Measurements from ENCODE around the gene OR4C11. TPM values are rescaled to one million over a fixed set of nuclear protein-coding genes. Genes with fewer than 3 reads are reported as not detected.

Gene OR4C11
- total RNA-seq, 2 donors from 2014 or later: not detected

GRCh38 chr11:55624531-55624930 lies 17.1 kb upstream of the OR4C11 start:
- H3K27ac ChIP-seq: no peak overlapping the region
- peaks cover 0 to 19% of the 10 kb centered on the region in 2 donors for H3K9me3 ChIP-seq
- no peak for DNase-seq (ENCODE audit: low spot score)
- no peak for TF ChIP-seq CTCF (IDR thresholded peaks at IDR 0.05)
- H3K27me3 ChIP-seq: no peaks in the 10 kb centered on the region
- no peaks in the 10 kb centered on the region for H3K4me1 ChIP-seq
- H3K4me3 ChIP-seq: no peak overlapping the region
- H3K36me3 ChIP-seq: no peaks in the 10 kb centered on the region

- no peak for TF ChIP-seq CTCF (IDR thresholded peaks at IDR 0.05)
- Histone ChIP-seq H3K4me3 (no peak overlapping the region), H3K27ac (no peak overlapping the region), H3K27me3 (no peaks in the 10 kb centered on the region), H3K9me3 (no peaks in the 10 kb centered on the region), H3K36me3 (no peaks in the 10 kb centered on the region), H3K4me1 (no peaks in the 10 kb centered on the region)
- no peak for DNase-seq (ENCODE audit: low spot score)
These were observed 34.9 kb downstream of the OR4C11 start for GRCh38 chr11:55572548-55572947.

- Histone ChIP-seq H3K36me3 (no peaks in the 10 kb centered on the region), H3K27ac (no peak within 1 kb of the TSS), H3K27me3 (no peaks in the 10 kb centered on the region), H3K4me1 (no peaks in the 10 kb centered on the region), H3K9me3 (no peaks in the 10 kb centered on the region), H3K4me3 (no peak within 1 kb of the TSS)
- DNase-seq (ENCODE audit: low spot score): no peak
- TF ChIP-seq CTCF (IDR thresholded peaks at IDR 0.05): no peak
These were observed 35.6 kb downstream of the OR4C11 start, which contains the start of gene OR4C16 for GRCh38 chr11:55571828-55572227. Gene OR4C16, plus strand, starts transcription at chr11:55572128. Its CDS starts 0 bp downstream, at chr11:55572128.

- H3K4me3 ChIP-seq: no peak within 1 kb of the TSS
- DNase-seq (ENCODE audit: low spot score): no peak
- H3K9me3 ChIP-seq: peaks cover 0 to 7% of the 10 kb centered on the region in 2 donors
- no peaks in the 10 kb centered on the region for H3K36me3 ChIP-seq
- H3K27ac ChIP-seq: no peak within 1 kb of the TSS
- TF ChIP-seq CTCF (IDR thresholded peaks at IDR 0.05): no peak
- H3K4me1 ChIP-seq: no peaks in the 10 kb centered on the region
- no peaks in the 10 kb centered on the region for H3K27me3 ChIP-seq
These were observed 53.3 kb downstream of the OR4C11 start, which contains the start of gene OR4C15 for GRCh38 chr11:55554169-55554568. Gene OR4C15, plus strand, starts transcription at chr11:55554469. Its CDS starts 0 bp downstream, at chr11:55554469.

Other genes starting within 250 kb of the OR4C11 start
- gene OR4A15, start 239.7 kb downstream of the OR4C11 start, total RNA-seq: not detected
- not detected for gene OR4C15, start 53.2 kb downstream of the OR4C11 start, total RNA-seq
- gene OR4C16, start 35.5 kb downstream of the OR4C11 start, total RNA-seq: not detected
- not detected for gene OR4P4, start 27.5 kb upstream of the OR4C11 start, total RNA-seq
- gene OR4S2, start 40.7 kb upstream of the OR4C11 start, total RNA-seq: not detected
- gene OR4C6, start 54.6 kb upstream of the OR4C11 start, total RNA-seq: not detected
- gene OR5D13, start 165.8 kb upstream of the OR4C11 start, total RNA-seq: not detected
- not detected for gene OR5D14, start 187.9 kb upstream of the OR4C11 start, total RNA-seq
- not detected for gene OR5L1, start 203.7 kb upstream of the OR4C11 start, total RNA-seq
- not detected for gene OR5D18, start 212.0 kb upstream of the OR4C11 start, total RNA-seq
- not detected for gene OR5L2, start 219.6 kb upstream of the OR4C11 start, total RNA-seq
- gene OR5D16, start 231.1 kb upstream of the OR4C11 start, total RNA-seq: not detected

All from right atrium auricular region (tissue), 2 donors.